GM12874 (cell line): Measurements from ENCODE around the gene SPRING1.
A peak's percentile ranks its signal among the peaks of the same experiment; 100 is the strongest.

Experiments
- TF ChIP-seq, protein P1 (sequence below): IDR thresholded peaks from 2 replicates; pipeline ENCODE4 v1.5.1; 2011; ENCODE audit warnings: low read depth, mild to moderate bottlenecking, control low read depth, low read length, moderate library complexity; ENCODE audit not compliant: insufficient read depth

The SPRING1 gene

DNA sequence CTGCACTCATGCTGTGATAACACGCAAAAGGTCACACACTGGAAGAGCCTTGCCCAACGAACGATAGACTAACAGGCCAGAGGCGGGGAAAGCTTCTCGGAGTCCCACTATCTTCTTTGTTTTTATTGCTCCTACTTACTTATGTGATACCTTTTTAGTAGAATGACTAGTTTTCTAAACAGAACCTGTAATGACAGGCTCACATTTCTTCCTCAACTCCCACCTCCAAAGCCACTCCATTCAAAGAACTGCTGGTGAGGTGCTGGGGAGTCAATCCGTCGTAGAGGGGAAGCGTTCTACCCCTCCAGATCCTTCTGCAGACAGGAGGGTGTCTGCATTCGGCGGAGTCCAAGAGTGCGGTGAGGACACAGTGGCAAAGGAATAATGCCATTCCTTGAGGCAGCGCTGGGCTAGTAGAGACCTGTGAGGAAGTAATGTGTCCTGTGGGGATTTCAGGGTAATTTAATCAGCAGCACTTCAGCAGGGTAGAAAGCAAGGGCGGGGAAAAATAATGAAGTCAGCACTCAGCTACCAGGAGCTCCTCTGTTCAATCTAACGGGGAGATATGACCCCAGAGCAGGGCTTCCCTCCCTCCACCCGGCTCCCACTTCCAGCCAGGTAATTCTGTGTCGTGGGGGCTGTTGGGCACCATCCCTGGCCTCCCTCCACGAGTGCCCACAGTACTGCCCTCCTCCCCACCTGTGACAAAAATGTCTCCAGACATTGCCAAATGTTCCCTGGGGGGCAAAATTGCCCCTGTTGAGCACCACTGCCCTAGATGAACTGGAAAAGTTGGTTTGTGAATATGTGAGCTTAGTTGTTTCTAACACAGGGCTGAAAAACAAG lies 25.2 kb downstream of the SPRING1 start:
- TF ChIP-seq, protein P1, sequence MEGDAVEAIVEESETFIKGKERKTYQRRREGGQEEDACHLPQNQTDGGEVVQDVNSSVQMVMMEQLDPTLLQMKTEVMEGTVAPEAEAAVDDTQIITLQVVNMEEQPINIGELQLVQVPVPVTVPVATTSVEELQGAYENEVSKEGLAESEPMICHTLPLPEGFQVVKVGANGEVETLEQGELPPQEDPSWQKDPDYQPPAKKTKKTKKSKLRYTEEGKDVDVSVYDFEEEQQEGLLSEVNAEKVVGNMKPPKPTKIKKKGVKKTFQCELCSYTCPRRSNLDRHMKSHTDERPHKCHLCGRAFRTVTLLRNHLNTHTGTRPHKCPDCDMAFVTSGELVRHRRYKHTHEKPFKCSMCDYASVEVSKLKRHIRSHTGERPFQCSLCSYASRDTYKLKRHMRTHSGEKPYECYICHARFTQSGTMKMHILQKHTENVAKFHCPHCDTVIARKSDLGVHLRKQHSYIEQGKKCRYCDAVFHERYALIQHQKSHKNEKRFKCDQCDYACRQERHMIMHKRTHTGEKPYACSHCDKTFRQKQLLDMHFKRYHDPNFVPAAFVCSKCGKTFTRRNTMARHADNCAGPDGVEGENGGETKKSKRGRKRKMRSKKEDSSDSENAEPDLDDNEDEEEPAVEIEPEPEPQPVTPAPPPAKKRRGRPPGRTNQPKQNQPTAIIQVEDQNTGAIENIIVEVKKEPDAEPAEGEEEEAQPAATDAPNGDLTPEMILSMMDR = no peak

DNA sequence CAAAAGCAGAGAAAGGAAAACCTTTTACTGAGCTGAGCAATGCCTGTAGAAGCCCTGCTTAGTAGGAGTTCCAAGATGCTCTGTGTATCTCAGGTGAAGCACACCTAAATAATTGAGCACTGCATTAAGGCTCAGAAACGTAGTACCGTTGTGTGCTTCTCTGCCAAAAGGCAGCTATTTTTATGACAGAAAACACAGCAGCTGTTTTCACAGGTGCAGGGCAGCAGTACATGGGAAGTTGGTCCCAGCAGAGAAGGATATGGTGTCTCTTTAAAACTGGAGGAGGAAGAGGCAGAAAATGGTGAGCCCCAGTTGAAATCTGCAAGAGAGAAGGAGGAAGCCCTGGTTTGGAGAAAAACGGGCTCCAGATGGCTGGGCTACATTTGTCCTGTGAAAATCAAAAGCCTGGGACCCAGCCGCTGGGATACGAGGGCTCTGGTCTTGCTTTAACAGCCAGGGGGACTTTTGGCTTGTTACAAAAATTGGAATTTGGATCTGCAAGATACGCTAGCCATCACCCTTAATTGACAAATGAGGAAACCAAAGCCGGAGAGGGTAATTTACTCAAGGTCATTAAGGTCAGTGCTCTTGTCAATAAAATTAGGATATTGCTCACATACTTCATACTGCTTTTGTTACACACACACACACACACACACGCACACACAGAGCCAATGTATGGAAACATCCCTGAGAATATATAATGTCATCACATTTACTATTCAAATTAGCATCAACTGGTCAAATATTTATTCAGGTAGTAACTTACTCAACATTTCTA lies 27.3 kb downstream of the SPRING1 start:
- TF ChIP-seq, protein P1 = no peak

DNA sequence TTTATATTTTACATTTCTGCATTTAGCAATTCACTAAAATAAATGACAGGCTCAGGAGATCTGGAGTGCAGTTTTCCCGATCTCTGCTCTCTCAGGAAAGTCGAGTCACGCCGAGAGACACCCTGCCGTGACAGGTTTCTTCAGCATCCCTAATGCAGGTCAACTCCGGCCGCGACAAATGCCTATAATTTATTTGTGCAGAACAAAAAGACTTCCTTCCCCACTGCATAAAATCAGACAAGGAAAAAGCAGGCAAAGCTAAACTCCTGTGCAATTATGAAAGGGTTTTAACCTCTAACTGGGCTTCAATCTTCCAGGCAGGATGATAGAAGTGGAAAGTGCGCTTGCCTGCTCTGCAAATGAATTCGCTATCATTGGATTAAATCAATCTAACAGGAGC lies 28.1 kb downstream of the SPRING1 start:
- TF ChIP-seq, protein P1 = no peak

DNA sequence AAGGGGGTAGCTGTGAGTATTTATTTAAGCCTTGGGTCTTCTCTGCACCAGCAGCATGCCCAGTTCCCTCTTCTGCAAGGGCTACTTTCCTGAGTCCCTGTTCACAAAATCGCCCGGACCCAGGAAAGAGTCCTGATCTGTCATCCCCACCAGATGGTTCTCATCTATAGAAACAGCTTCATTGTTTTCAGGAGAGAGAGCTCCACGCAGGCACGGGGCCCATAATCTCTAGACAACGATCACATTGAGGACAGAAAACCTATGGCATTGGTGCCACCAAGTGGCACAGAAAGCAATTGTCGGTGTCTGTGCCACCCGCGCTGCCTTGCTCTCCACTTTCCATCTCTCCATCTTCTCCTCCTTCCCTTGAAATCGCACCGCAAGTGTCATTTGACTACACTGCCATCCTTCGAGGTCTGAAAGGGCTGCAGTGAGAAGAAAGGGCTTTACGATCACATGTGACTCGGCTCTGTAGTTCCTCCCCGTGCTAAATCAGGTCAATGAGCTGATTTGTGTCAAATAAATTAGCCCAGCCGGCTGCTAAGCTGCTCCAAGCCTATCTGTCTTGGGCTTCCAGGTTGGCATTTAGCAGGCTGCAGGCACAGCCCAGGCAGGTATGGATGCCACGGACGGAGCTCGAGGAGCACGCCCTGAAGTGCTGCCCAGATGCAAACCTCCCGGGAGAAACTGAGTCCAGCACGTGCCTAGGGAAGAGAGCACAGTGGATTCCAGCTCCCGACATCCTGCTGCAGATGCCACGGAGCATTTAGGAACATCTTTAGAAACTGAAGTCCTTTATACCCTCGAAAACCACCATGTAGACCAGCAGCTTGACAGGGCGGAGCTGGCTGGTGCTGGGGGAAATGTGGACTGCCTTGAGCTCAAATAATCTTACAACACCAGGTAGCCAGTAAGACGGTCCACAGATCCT lies 28.8 kb downstream of the SPRING1 start:
- TF ChIP-seq, protein P1 = peak; percentile 61

DNA sequence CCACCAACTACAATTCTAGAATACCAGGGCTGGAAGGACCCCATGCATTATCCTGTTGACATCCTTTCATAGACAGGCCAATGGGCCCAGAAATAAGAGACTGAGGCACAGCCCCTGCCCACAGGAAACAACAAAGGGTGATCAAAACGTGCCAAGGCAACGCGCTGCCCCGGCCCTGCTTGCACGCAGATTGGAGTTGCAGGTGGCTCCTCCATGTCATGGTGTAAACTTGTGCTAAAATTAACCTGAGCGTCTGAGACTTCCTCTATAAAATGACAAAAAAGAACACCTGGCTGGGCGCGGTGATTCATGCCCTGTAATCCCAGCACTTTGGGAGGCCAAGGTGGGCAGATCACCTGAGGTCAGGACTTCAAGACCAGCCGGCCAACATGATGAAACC lies 30.1 kb downstream of the SPRING1 start:
- TF ChIP-seq, protein P1 = no peak

DNA sequence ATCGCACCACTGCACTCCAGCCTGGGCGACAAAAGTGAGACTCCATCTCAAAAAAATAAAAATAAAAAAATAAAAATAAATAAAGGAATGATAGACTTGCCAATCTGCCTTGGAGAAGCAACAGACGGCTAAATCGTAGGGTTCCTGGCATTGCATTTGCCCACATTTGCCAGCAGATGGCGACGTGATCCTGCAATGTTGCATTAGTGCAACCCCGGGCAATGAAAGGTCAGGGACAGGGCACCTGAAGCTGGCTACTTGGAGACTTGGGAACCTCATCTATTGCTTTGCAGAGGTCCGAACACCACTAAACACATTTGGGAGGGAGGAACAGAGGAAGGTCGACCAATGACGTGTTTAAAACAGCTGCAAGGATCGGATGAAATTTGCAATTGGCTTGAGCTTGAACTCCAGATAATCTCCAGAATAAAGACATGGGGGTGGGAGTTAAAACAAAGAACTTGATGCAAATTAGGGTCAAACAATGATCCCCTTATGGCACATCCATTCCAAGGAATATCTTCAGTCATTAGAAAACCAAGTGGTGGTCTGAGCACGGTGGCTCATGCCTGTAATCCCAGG lies 34.6 kb downstream of the SPRING1 start:
- TF ChIP-seq, protein P1 = peak; percentile 86
